ENCODE data around the gene BCAS3. TPM values are rescaled to one million over a fixed set of nuclear protein-coding genes. Genes with fewer than 3 reads are reported as not detected.
A peak's percentile ranks its signal among the peaks of the same experiment; 100 is the strongest.
"Not testable (repeated sequence)": the region's sequence is repeated elsewhere in the genome, so short reads cannot be mapped to it uniquely, and the experiment has no call there.

Gene BCAS3
- polyA plus RNA-seq, 1 donor: 29.1 TPM

- peak; percentile 53 for DNase-seq
Observed at GRCh38 chr17:60743799-60744198, 66.1 kb downstream of the BCAS3 start.

GRCh38 chr17:60744355-60744966, 66.8 kb downstream of the BCAS3 start:
- DNase-seq: no peak

GRCh38 chr17:60745544-60745943, 67.9 kb downstream of the BCAS3 start:
- DNase-seq: no peak

GRCh38 chr17:60747069-60747808, 69.6 kb downstream of the BCAS3 start:
- no peak for DNase-seq

GRCh38 chr17:60748204-60748603, 70.6 kb downstream of the BCAS3 start:
- no peak for DNase-seq

GRCh38 chr17:60749050-60749449, 71.4 kb downstream of the BCAS3 start:
- no peak for DNase-seq

GRCh38 chr17:60749708-60750107, 72.1 kb downstream of the BCAS3 start:
- no peak for DNase-seq

GRCh38 chr17:60750640-60751039, 73.0 kb downstream of the BCAS3 start:
- DNase-seq: no peak

GRCh38 chr17:60751884-60752283, 74.2 kb downstream of the BCAS3 start:
- no peak for DNase-seq

GRCh38 chr17:60752873-60753577, 75.4 kb downstream of the BCAS3 start:
- no peak for DNase-seq

GRCh38 chr17:60754057-60754604, 76.5 kb downstream of the BCAS3 start:
- DNase-seq: no peak

GRCh38 chr17:60756798-60757197, 79.1 kb downstream of the BCAS3 start:
- DNase-seq: not testable (repeated sequence)

GRCh38 chr17:60757437-60757836, 79.8 kb downstream of the BCAS3 start:
- DNase-seq: no peak

GRCh38 chr17:60759756-60760155, 82.1 kb downstream of the BCAS3 start:
- no peak for DNase-seq

- DNase-seq: not testable (repeated sequence)
Observed at GRCh38 chr17:60761301-60761700, 83.7 kb downstream of the BCAS3 start.

- no peak for DNase-seq
Observed at GRCh38 chr17:60766778-60767190, 89.1 kb downstream of the BCAS3 start.

- no peak for DNase-seq
Observed at GRCh38 chr17:60767744-60768308, 90.2 kb downstream of the BCAS3 start.

GRCh38 chr17:60769327-60769726, 91.7 kb downstream of the BCAS3 start:
- no peak for DNase-seq

GRCh38 chr17:60770946-60771422, 93.3 kb downstream of the BCAS3 start:
- no peak for DNase-seq

GRCh38 chr17:60771621-60772020, 94.0 kb downstream of the BCAS3 start:
- DNase-seq: not testable (repeated sequence)

GRCh38 chr17:60773552-60773951, 95.9 kb downstream of the BCAS3 start:
- no peak for DNase-seq

GRCh38 chr17:60781880-60782412, 104.3 kb downstream of the BCAS3 start:
- DNase-seq: no peak

All from left kidney (tissue), 2 donors.